Measurements from ENCODE around the gene DGKA. TPM values are rescaled to one million over a fixed set of nuclear protein-coding genes. Genes with fewer than 3 reads are reported as not detected.
A peak's percentile ranks its signal among the peaks of the same experiment; 100 is the strongest.

The DGKA gene
- total RNA-seq, 1 donor from 2014 or later = 70.1 TPM

DNA sequence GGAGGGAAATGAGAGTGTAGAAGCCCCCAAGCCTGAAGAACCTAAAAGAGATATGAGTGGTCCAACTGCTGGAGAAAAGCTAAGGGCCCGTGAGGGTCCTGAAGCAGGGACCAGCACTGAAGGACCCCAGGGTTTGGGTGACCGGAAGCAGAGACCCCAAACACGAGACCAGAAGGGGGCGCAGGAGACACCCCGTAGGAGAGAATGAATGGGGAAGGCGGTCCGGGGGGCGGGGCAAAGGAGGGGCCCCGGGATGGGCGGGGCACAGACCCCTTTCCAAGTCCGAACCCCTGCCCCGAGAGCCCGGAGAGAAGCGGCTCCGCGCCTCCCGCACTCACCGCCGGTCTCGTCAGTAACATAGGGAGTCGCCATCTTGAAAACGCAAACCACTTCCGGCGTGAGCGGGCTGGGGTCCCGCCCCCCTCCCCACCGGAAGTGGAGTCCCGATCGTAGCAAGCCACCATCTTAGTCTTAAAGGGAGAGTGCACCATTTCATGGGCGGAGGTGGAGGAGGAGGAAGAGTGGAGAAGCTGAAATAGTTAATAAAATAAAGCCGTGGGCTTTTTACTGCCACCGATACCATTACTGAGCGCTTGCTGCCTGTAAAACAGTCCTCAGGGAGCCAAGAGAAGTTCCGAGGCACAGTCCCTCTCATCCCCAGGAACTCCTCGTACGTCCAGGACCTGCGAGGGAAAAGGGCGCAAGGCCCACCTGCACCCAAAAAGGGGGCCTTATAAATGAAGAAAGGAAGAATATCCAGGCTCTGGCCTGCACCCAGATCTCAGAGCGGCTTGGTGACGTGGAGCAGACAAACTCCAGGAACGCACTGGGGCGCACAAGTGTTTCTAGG, 4.0 kb upstream of the DGKA start:
- TF ChIP-seq, protein P1, sequence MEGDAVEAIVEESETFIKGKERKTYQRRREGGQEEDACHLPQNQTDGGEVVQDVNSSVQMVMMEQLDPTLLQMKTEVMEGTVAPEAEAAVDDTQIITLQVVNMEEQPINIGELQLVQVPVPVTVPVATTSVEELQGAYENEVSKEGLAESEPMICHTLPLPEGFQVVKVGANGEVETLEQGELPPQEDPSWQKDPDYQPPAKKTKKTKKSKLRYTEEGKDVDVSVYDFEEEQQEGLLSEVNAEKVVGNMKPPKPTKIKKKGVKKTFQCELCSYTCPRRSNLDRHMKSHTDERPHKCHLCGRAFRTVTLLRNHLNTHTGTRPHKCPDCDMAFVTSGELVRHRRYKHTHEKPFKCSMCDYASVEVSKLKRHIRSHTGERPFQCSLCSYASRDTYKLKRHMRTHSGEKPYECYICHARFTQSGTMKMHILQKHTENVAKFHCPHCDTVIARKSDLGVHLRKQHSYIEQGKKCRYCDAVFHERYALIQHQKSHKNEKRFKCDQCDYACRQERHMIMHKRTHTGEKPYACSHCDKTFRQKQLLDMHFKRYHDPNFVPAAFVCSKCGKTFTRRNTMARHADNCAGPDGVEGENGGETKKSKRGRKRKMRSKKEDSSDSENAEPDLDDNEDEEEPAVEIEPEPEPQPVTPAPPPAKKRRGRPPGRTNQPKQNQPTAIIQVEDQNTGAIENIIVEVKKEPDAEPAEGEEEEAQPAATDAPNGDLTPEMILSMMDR (IDR thresholded peaks at IDR 0.05) = peak; percentile 89
- H3K27ac Mint-ChIP-seq (ENCODE audit: unreplicated experiment) = peak overlapping the region; percentile 97
- H3K4me1 Mint-ChIP-seq (ENCODE audit: unreplicated experiment) = peaks cover 38% of the 10 kb centered on the region
- peaks cover 11% of the 10 kb centered on the region for H3K36me3 Mint-ChIP-seq (ENCODE audit: unreplicated experiment)
- H3K27me3 Mint-ChIP-seq (ENCODE audit: unreplicated experiment) = no peaks in the 10 kb centered on the region
- H3K9me3 Mint-ChIP-seq (ENCODE audit: unreplicated experiment) = no peaks in the 10 kb centered on the region
- peak; percentile 94 for DNase-seq (ENCODE audit: extremely low spot score, unreplicated experiment)
- peak overlapping the region; percentile 94 for H3K4me3 Mint-ChIP-seq (ENCODE audit: unreplicated experiment)

DNA sequence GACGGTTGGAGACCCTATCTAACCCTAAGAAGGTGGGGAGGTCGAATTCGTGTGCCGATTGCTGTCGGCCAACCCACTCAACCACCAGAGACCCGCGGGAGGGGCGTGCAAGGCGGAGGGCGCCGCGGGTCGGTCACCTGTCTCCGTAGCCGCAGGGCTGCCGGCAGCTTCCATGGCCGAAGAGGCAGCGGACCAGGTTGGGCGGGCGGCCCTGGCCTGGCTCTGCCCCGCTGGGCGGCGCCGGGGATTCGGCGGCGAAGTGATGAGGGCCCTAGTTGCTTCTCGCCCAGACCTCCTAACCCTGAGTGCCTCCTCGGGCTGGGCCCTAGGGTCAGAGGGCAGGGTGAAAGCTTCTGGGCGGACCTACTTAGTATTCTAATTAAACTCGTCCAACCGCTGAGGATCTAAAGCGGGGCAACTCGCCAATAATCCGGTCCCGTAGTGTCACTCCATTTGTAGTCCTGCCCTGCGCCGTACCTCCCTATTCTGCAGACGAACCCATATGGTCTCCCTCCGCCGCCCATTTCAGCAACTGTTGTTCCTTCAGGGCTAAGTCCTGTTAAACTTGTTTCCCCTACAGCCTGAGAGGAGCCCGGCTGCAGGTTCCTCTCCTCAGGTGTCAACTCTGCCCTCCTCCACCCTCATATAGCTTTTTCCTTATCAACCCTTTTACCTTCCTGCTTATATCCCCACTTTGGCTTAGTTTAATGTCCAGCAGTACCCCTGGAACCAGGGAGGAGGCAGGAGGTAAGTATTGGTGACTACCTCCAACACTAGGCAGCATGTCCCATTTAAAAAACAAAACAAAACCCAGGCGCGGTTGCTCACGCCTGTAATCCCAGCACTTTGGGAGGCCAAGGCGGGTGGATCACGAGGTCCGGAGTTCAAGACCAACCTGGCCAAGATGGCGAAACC, 3.1 kb upstream of the DGKA start, which contains the start of gene PYM1:
PYM1 (minus strand) TSS at position 307 of the 915 bp plus-strand sequence; CDS start at position 174, 133 bp downstream.
- DNase-seq (ENCODE audit: extremely low spot score, unreplicated experiment) = peak; percentile 85
- H3K27me3 Mint-ChIP-seq (ENCODE audit: unreplicated experiment) = no peaks in the 10 kb centered on the region
- peaks cover 44% of the 10 kb centered on the region for H3K4me1 Mint-ChIP-seq (ENCODE audit: unreplicated experiment)

DNA sequence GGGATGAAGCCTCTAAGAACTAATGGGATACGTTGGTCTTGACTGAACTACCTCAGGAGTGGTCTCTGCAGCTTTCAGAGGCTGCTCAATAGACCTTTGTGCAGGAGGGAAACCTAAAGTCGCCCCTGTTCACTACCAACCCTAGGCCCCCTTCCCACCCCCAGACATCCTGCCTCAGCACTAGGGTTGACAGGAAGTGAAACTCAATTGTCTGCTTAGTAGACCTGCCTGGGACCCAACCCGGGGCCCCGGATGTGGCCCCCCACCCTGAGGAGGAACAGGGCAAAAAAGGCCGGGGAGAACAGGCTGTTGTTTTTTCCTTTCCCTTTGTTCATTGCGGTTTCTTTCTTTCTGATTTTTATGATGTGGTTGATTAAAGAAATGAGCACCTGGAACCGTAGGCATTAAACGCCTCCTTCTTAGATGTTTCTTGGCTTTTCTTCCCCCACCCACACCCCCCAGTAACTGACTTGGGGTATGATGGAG, 1.6 kb upstream of the DGKA start:
- Mint-ChIP-seq H3K4me1 (ENCODE audit: unreplicated experiment) (peaks cover 58% of the 10 kb centered on the region), H3K27ac (ENCODE audit: unreplicated experiment) (peak overlapping the region; percentile 3), H3K27me3 (ENCODE audit: unreplicated experiment) (no peaks in the 10 kb centered on the region), H3K36me3 (ENCODE audit: unreplicated experiment) (peaks cover 4% of the 10 kb centered on the region), H3K9me3 (ENCODE audit: unreplicated experiment) (no peaks in the 10 kb centered on the region), H3K4me3 (ENCODE audit: unreplicated experiment) (peak overlapping the region; percentile 41)
- TF ChIP-seq, protein P1 (IDR thresholded peaks at IDR 0.05) = no peak
- DNase-seq (ENCODE audit: extremely low spot score, unreplicated experiment) = no peak

More for the DNA sequence above, 3.1 kb upstream of the DGKA start, which contains the start of gene PYM1:
- Mint-ChIP-seq H3K9me3 (ENCODE audit: unreplicated experiment) (no peaks in the 10 kb centered on the region), H3K4me3 (ENCODE audit: unreplicated experiment) (peak within 1 kb of the TSS; percentile 94), H3K27ac (ENCODE audit: unreplicated experiment) (peak within 1 kb of the TSS; percentile 97), H3K36me3 (ENCODE audit: unreplicated experiment) (peaks cover 4% of the 10 kb centered on the region)
- TF ChIP-seq, protein P1 (IDR thresholded peaks at IDR 0.05) = no peak

DNA sequence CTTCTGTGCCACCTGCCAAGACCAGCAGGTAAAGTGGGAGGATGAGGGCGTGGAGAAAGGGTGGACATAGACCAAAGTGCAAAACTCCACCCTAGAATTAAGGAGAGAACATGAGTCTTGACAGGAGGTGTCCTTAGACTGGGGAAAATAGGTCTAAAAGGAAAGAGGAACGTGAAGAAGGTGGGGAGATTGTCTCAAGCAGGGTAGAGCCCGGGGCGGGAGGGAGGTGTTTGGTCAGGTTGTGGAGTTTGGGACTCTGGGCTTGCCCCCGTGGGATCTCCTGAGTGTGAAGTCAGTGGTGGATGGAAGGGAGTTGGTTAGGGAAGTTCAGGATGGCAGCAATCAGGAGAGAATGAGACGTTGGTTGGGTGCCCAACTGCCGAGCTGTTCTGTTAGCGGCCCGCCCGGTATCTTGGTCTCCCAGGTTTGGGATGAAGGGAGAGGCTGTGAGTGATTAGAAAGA, 386 bp downstream of the DGKA start:
- peaks cover 44% of the 10 kb centered on the region for H3K4me1 Mint-ChIP-seq (ENCODE audit: unreplicated experiment)
- DNase-seq (ENCODE audit: extremely low spot score, unreplicated experiment) = no peak
- TF ChIP-seq, protein P1 (IDR thresholded peaks at IDR 0.05) = no peak

More for the DNA sequence above, 386 bp downstream of the DGKA start:
- peak overlapping the region; percentile 93 for H3K4me3 Mint-ChIP-seq (ENCODE audit: unreplicated experiment)
- no peaks in the 10 kb centered on the region for H3K36me3 Mint-ChIP-seq (ENCODE audit: unreplicated experiment)
- H3K27me3 Mint-ChIP-seq (ENCODE audit: unreplicated experiment) = no peaks in the 10 kb centered on the region
- peak overlapping the region; percentile 99 for H3K27ac Mint-ChIP-seq (ENCODE audit: unreplicated experiment)
- no peaks in the 10 kb centered on the region for H3K9me3 Mint-ChIP-seq (ENCODE audit: unreplicated experiment)

Measured in osteocyte (in vitro differentiated cells).